ENCODE measurements around the gene PTPN22. TPM values are rescaled to one million over a fixed set of nuclear protein-coding genes. Genes with fewer than 3 reads are reported as not detected.

Gene PTPN22
- total RNA-seq, 1 experiment from 2014 or later: 0.89 TPM

DNA sequence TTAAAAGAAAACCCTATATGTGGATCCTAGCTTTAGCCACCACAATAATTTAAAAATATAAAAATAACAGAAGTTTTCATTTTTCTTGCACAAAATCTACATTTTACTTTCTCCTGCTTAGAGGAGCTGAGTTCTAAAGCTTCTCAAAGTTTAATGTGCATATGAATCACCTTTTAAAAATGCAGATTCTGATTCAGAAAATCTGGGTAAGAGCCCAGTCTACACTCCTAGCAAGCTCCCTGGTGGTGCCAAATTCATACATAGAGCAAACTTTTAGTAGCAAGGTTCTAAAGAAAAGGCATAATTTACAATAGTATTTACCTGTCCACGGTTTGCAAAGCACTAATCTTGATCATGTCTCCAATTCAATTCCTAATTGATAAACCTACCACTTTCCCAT lies 78.5 kb downstream of the PTPN22 start:
- H3K4me3 Mint-ChIP-seq (ENCODE audit: unreplicated experiment): no peak overlapping the region
- intact Hi-C loops (cut with micrococcal nuclease): no loop called here

DNA sequence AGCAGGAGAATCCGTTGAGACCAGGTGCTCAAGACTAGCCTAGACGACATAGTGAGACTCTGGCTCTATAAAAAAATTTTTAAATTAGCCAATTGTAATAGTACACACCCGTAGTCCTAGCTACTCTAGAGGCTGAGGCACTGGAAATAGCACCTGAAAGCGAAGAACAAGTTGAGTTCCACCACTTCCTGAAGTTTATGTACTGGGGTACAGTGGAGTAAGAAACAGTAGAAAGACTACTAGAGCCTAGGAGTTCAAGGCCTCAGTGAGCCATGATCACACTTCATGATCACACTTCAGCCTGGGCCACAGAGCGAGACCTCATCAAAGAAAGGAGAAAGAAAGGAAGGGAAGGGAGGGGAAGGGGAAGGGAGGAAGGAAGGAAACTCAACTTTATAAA lies 79.0 kb downstream of the PTPN22 start:
- no peak overlapping the region for H3K27ac Mint-ChIP-seq (ENCODE audit: low read depth, unreplicated experiment)
- H3K9me3 Mint-ChIP-seq (ENCODE audit: unreplicated experiment): no peaks in the 10 kb centered on the region
- BruUV-seq (replicated peaks): no TSS peak
- no peak overlapping the region for H3K4me3 Mint-ChIP-seq (ENCODE audit: unreplicated experiment)
- no peaks in the 10 kb centered on the region for H3K27me3 Mint-ChIP-seq (ENCODE audit: insufficient read depth, unreplicated experiment)
- CTCF ChIA-PET: interaction anchor here (0.7 to 1.2 kb wide), 2 partner anchors 47 to 138 kb away, joined by 3 to 4 read pairs; no protein-coding TSS in a partner anchor
- DNase-seq (ENCODE audit: unreplicated experiment): no peak
- POLR2A ChIA-PET: interaction anchor here (0.6 to 1.0 kb wide), 4 partner anchors 9 to 165 kb away, joined by 3 to 5 read pairs (median 3); no protein-coding TSS in a partner anchor
- H3K4me1 Mint-ChIP-seq (ENCODE audit: insufficient read depth, unreplicated experiment): peaks cover 15% of the 10 kb centered on the region
- intact Hi-C loops (cut with micrococcal nuclease): no loop called here
- TF ChIP-seq, protein P1, sequence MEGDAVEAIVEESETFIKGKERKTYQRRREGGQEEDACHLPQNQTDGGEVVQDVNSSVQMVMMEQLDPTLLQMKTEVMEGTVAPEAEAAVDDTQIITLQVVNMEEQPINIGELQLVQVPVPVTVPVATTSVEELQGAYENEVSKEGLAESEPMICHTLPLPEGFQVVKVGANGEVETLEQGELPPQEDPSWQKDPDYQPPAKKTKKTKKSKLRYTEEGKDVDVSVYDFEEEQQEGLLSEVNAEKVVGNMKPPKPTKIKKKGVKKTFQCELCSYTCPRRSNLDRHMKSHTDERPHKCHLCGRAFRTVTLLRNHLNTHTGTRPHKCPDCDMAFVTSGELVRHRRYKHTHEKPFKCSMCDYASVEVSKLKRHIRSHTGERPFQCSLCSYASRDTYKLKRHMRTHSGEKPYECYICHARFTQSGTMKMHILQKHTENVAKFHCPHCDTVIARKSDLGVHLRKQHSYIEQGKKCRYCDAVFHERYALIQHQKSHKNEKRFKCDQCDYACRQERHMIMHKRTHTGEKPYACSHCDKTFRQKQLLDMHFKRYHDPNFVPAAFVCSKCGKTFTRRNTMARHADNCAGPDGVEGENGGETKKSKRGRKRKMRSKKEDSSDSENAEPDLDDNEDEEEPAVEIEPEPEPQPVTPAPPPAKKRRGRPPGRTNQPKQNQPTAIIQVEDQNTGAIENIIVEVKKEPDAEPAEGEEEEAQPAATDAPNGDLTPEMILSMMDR (IDR thresholded peaks at IDR 0.05; ENCODE audit: unreplicated experiment): no peak
- peaks cover 35% of the 10 kb centered on the region for H3K36me3 Mint-ChIP-seq (ENCODE audit: insufficient read depth, unreplicated experiment)

More for the DNA sequence above, 78.5 kb downstream of the PTPN22 start:
- CTCF ChIA-PET: interaction anchor here (0.6 to 1.2 kb wide), 2 partner anchors 111 to 137 kb away, joined by 3 read pairs; partner anchors contain the start of gene AP4B1
- POLR2A ChIA-PET: interaction anchor here (0.6 to 1.0 kb wide), 4 partner anchors 9 to 164 kb away, joined by 3 to 5 read pairs (median 3); no protein-coding TSS in a partner anchor
- Mint-ChIP-seq H3K4me1 (ENCODE audit: insufficient read depth, unreplicated experiment) (peaks cover 15% of the 10 kb centered on the region), H3K9me3 (ENCODE audit: unreplicated experiment) (no peaks in the 10 kb centered on the region), H3K36me3 (ENCODE audit: insufficient read depth, unreplicated experiment) (peaks cover 37% of the 10 kb centered on the region), H3K27me3 (ENCODE audit: insufficient read depth, unreplicated experiment) (no peaks in the 10 kb centered on the region), H3K27ac (ENCODE audit: low read depth, unreplicated experiment) (no peak overlapping the region)
- TF ChIP-seq, protein P1 (IDR thresholded peaks at IDR 0.05; ENCODE audit: unreplicated experiment): no peak
- DNase-seq (ENCODE audit: unreplicated experiment): no peak
- no TSS peak for BruUV-seq (replicated peaks)

DNA sequence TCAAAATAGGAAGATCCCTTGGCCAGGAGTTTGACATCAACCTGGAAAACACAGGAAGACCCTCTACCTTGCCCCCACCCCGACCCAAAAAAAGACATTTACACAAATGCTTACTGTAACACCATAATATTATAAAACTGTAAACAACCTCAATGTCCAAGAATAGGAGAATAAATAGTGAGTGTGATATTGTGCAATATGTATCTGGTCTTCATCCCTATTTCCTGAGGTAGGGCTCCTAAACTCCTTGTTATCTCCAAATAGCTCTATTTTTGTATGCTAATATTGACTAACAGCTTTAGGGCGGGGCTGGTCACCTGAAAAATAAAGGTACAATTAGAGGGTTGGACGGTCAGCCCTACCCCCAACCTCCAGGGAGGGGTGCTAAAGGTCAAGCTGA lies 82.7 kb downstream of the PTPN22 start:
- Mint-ChIP-seq H3K9me3 (ENCODE audit: unreplicated experiment) (no peaks in the 10 kb centered on the region), H3K4me3 (ENCODE audit: unreplicated experiment) (no peak overlapping the region), H3K4me1 (ENCODE audit: insufficient read depth, unreplicated experiment) (peaks cover 26% of the 10 kb centered on the region), H3K27ac (ENCODE audit: low read depth, unreplicated experiment) (no peak overlapping the region), H3K36me3 (ENCODE audit: insufficient read depth, unreplicated experiment) (peaks cover 7% of the 10 kb centered on the region), H3K27me3 (ENCODE audit: insufficient read depth, unreplicated experiment) (no peaks in the 10 kb centered on the region)
- CTCF ChIA-PET: interaction anchor here (0.5 to 1.2 kb wide), 2 partner anchors 716 to 735 kb away, joined by 3 read pairs; partner anchors contain the start of gene LRIG2
- TF ChIP-seq, protein P1 (IDR thresholded peaks at IDR 0.05; ENCODE audit: unreplicated experiment): no peak
- BruUV-seq (replicated peaks): no TSS peak
- POLR2A ChIA-PET: interaction anchor here (0.6 to 2.5 kb wide), 4 partner anchors 10 to 27 kb away, joined by 3 to 12 read pairs (median 4); partner anchors contain the start of gene RSBN1
- DNase-seq (ENCODE audit: unreplicated experiment): no peak
- intact Hi-C loops (cut with micrococcal nuclease): no loop called here

DNA sequence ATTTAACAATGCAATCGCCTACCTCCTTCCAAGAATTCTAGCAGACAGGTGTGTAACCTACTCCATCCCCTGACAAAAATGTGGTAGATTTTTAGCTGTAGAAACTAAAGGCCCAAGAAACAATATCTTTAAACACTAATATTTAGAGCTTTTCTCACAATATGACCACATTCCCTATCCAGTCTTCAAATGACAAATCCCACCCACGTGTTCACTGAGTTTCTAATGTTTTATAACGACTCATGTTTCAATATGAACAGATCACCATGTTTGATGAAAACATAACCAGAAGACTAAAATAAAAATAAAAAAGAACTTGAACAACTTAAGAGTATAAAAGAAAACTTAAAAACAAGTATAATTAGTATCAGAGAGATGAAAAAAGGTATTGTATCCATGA lies 83.8 kb downstream of the PTPN22 start:
- POLR2A ChIA-PET: interaction anchor here (0.5 to 2.5 kb wide), 5 partner anchors 7 to 605 kb away, joined by 3 to 12 read pairs (median 4); no protein-coding TSS in a partner anchor
- TF ChIP-seq, protein P1 (IDR thresholded peaks at IDR 0.05; ENCODE audit: unreplicated experiment): no peak
- Mint-ChIP-seq H3K9me3 (ENCODE audit: unreplicated experiment) (no peaks in the 10 kb centered on the region), H3K27ac (ENCODE audit: low read depth, unreplicated experiment) (no peak overlapping the region), H3K4me1 (ENCODE audit: insufficient read depth, unreplicated experiment) (peaks cover 26% of the 10 kb centered on the region), H3K36me3 (ENCODE audit: insufficient read depth, unreplicated experiment) (peaks cover 4% of the 10 kb centered on the region), H3K27me3 (ENCODE audit: insufficient read depth, unreplicated experiment) (no peaks in the 10 kb centered on the region), H3K4me3 (ENCODE audit: unreplicated experiment) (no peak overlapping the region)
- intact Hi-C loops (cut with micrococcal nuclease): no loop called here
- BruUV-seq (replicated peaks): no TSS peak
- DNase-seq (ENCODE audit: unreplicated experiment): no peak
- CTCF ChIA-PET: interaction anchor here (1.2 kb wide), 1 partner anchor 715 kb away, joined by 3 read pairs; the partner anchor contains the start of gene LRIG2
